Measurements from ENCODE around the gene ZNF319. TPM values are rescaled to one million over a fixed set of nuclear protein-coding genes. Genes with fewer than 3 reads are reported as not detected.

Gene ZNF319
- total RNA-seq, 1 donor from 2014 or later: 7.9 TPM

GRCh38 chr16:57956270-57956808 lies 44.1 kb downstream of the ZNF319 start:
- TF ChIP-seq POLR2A (IDR thresholded peaks at IDR 0.05) (no peak), POLR2AphosphoS5 (IDR thresholded peaks at IDR 0.05; ENCODE audit: insufficient read depth in 1 of 2, low read depth in 1 of 2) (no peak), CTCF (IDR thresholded peaks at IDR 0.05) (no peak)

GRCh38 chr16:57955572-57956188 lies 44.8 kb downstream of the ZNF319 start:
- Histone ChIP-seq H3K9me3 (no peaks in the 10 kb centered on the region), H3K4me3 (no peak overlapping the region), H3K36me3 (no peaks in the 10 kb centered on the region), H3K4me1 (no peaks in the 10 kb centered on the region), H3K27ac (no peak overlapping the region), H3K27me3 (no peaks in the 10 kb centered on the region)
- DNase-seq (ENCODE audit: extremely low spot score in 2 of 2): no peak
- intact Hi-C loops (cut with DNase I): no loop called here
- TF ChIP-seq POLR2A (IDR thresholded peaks at IDR 0.05): no peak
- TF ChIP-seq POLR2AphosphoS5 (IDR thresholded peaks at IDR 0.05; ENCODE audit: insufficient read depth in 1 of 2, low read depth in 1 of 2): no peak
- no peak for TF ChIP-seq CTCF (IDR thresholded peaks at IDR 0.05)

More at GRCh38 chr16:57956270-57956808, 44.1 kb downstream of the ZNF319 start:
- no peak overlapping the region for H3K4me3 ChIP-seq
- no peak overlapping the region for H3K27ac ChIP-seq
- no peaks in the 10 kb centered on the region for H3K27me3 ChIP-seq
- H3K36me3 ChIP-seq: no peaks in the 10 kb centered on the region
- no peaks in the 10 kb centered on the region for H3K9me3 ChIP-seq
- no peak for DNase-seq (ENCODE audit: extremely low spot score in 2 of 2)
- intact Hi-C loops (cut with DNase I): no loop called here
- H3K4me1 ChIP-seq: no peaks in the 10 kb centered on the region

GRCh38 chr16:57953857-57954256 lies 46.6 kb downstream of the ZNF319 start:
- TF ChIP-seq POLR2AphosphoS5 (IDR thresholded peaks at IDR 0.05; ENCODE audit: insufficient read depth in 1 of 2, low read depth in 1 of 2) (no peak), POLR2A (IDR thresholded peaks at IDR 0.05) (no peak), CTCF (IDR thresholded peaks at IDR 0.05) (no peak)
- intact Hi-C loops (cut with DNase I): no loop called here
- no peak for DNase-seq (ENCODE audit: extremely low spot score in 2 of 2)
- no peak overlapping the region for H3K4me3 ChIP-seq
- H3K9me3 ChIP-seq: no peaks in the 10 kb centered on the region
- no peaks in the 10 kb centered on the region for H3K4me1 ChIP-seq
- H3K27ac ChIP-seq: no peak overlapping the region
- H3K36me3 ChIP-seq: no peaks in the 10 kb centered on the region
- H3K27me3 ChIP-seq: no peaks in the 10 kb centered on the region

- TF ChIP-seq CTCF (IDR thresholded peaks at IDR 0.05) (no peak), POLR2AphosphoS5 (IDR thresholded peaks at IDR 0.05; ENCODE audit: insufficient read depth in 1 of 2, low read depth in 1 of 2) (no peak), POLR2A (IDR thresholded peaks at IDR 0.05) (no peak)
- no peaks in the 10 kb centered on the region for H3K9me3 ChIP-seq
- H3K27me3 ChIP-seq: no peaks in the 10 kb centered on the region
Measured at GRCh38 chr16:57952909-57953308, 47.6 kb downstream of the ZNF319 start.

GRCh38 chr16:57951204-57951960 lies 49.1 kb downstream of the ZNF319 start:
- intact Hi-C loops (cut with DNase I): no loop called here
- no peaks in the 10 kb centered on the region for H3K36me3 ChIP-seq
- H3K27me3 ChIP-seq: no peaks in the 10 kb centered on the region
- no peak overlapping the region for H3K4me3 ChIP-seq
- TF ChIP-seq POLR2A (IDR thresholded peaks at IDR 0.05): no peak
- no peak for TF ChIP-seq POLR2AphosphoS5 (IDR thresholded peaks at IDR 0.05; ENCODE audit: insufficient read depth in 1 of 2, low read depth in 1 of 2)
- TF ChIP-seq CTCF (IDR thresholded peaks at IDR 0.05): no peak
- no peak overlapping the region for H3K27ac ChIP-seq
- DNase-seq (ENCODE audit: extremely low spot score in 2 of 2): no peak
- H3K9me3 ChIP-seq: no peaks in the 10 kb centered on the region
- H3K4me1 ChIP-seq: no peaks in the 10 kb centered on the region

More at GRCh38 chr16:57952909-57953308, 47.6 kb downstream of the ZNF319 start:
- Histone ChIP-seq H3K4me1 (no peaks in the 10 kb centered on the region), H3K27ac (no peak overlapping the region), H3K4me3 (no peak overlapping the region), H3K36me3 (no peaks in the 10 kb centered on the region)
- intact Hi-C loops (cut with DNase I): no loop called here
- DNase-seq (ENCODE audit: extremely low spot score in 2 of 2): no peak

All from vagina (tissue), 2 donors.